ENCODE measurements around the gene BRD7. TPM values are rescaled to one million over a fixed set of nuclear protein-coding genes. Genes with fewer than 3 reads are reported as not detected.

BRD7 gene
- total and polyA plus RNA-seq, 10 donors = 39.2 to 69.7 (median 53.4) TPM

DNA sequence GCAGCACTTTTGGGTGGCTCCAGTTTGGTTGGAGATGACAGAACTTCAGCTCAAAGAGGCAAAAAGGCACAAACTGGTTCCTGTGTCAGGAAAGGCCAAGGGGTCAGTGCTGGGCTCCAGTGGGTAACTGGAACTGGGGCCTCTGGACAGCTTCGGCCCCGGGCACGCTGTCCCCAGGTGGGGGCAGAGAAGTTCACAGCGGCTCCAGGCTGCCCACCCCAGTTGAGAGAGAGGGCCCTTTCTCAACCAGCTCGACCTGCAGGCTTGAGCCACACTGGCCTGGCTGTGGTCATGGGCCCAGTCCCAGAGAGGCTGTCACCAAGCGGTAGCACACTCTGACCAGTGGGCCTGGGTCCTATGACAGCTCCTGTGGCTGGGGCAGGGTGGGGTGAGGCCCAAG lies 77.9 kb downstream of the BRD7 start:
- TF ChIP-seq, protein P1, sequence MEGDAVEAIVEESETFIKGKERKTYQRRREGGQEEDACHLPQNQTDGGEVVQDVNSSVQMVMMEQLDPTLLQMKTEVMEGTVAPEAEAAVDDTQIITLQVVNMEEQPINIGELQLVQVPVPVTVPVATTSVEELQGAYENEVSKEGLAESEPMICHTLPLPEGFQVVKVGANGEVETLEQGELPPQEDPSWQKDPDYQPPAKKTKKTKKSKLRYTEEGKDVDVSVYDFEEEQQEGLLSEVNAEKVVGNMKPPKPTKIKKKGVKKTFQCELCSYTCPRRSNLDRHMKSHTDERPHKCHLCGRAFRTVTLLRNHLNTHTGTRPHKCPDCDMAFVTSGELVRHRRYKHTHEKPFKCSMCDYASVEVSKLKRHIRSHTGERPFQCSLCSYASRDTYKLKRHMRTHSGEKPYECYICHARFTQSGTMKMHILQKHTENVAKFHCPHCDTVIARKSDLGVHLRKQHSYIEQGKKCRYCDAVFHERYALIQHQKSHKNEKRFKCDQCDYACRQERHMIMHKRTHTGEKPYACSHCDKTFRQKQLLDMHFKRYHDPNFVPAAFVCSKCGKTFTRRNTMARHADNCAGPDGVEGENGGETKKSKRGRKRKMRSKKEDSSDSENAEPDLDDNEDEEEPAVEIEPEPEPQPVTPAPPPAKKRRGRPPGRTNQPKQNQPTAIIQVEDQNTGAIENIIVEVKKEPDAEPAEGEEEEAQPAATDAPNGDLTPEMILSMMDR (IDR thresholded peaks at IDR 0.05 in 8 of 11, conservative IDR thresholded peaks at IDR 0.05 in 3 of 11) = no peak
- WGBS, 5 donors = 86 to 100% (median 93%) methylated on average over 1 to 6 of the region's 6 CpGs
- Histone ChIP-seq H3K36me3 (peaks cover 0 to 97% (median 76%) of the 10 kb centered on the region in 6 donors), H3K4me3 (no peak overlapping the region), H3K4me1 (peaks cover 0 to 36% (median under 1%) of the 10 kb centered on the region in 6 donors), H3K27ac (no peak overlapping the region), H3K9me3 (peaks cover 0 to 7% (median 0%) of the 10 kb centered on the region in 8 donors), H3K27me3 (replicated peaks in 1 of 7) (no peaks in the 10 kb centered on the region)
- no peak for DNase-seq
- intact Hi-C loops (cut with DNase I; ENCODE audit: low total_unique reads) = no loop called here

DNA sequence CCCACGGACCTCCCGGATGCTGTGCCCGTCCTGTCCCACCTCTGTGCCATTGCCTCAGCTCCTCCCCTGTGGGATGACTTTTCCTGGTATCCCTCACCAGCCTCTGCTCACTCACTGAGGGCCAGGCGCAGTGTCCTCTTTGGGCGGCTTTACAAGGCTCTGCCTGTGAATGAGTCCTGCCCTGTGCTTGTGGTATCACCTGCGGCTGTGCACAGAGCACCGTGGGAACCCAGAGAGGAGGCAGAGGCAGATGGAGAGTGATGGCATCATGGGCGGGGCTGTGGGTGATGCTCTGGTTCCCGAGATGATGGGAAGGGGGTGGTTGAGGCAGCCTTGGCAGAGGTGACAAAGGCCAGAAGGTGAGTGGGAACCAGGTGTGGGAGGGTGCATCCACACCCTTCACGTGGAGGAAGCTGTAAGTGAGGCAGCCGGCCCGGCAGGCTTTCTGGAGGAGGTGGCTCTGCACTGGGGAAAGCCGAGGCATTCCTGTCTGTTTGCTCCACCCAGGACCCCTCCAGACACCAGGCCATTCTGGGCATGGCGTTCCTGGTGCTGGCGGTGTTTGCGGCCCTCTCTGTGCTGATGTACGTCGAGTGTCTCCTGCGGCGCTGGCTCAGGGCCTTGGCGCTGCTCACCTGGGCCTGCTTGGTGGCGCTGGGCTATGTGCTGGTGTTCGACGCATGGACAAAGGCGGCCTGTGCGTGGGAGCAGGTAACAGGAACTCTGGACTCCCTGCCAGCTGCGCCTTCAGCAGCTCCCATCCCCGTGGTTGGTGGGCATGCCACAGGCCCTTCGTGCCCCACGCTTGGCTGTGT lies 78.6 kb downstream of the BRD7 start:
- no peak for DNase-seq

GRCh38 chr16:50288920-50289319 lies 79.9 kb downstream of the BRD7 start:
- DNase-seq = no peak

More for the DNA sequence above, 78.6 kb downstream of the BRD7 start:
- peaks cover 0 to 43% (median 7%) of the 10 kb centered on the region in 6 donors for H3K4me1 ChIP-seq
- intact Hi-C loops (cut with DNase I; ENCODE audit: low total_unique reads) = no loop called here
- no peak overlapping the region for H3K27ac ChIP-seq
- H3K4me3 ChIP-seq = no peak overlapping the region
- peaks cover 0 to 7% (median 0%) of the 10 kb centered on the region in 8 donors for H3K9me3 ChIP-seq
- TF ChIP-seq, protein P1 (IDR thresholded peaks at IDR 0.05 in 8 of 11, conservative IDR thresholded peaks at IDR 0.05 in 3 of 11) = no peak
- TF ChIP-seq POLR2A (IDR thresholded peaks at IDR 0.05) (no peak), POLR2AphosphoS5 (IDR thresholded peaks at IDR 0.05) (peak in 2 of 3 donors; percentile 14 to 19)
- peaks cover 0 to 90% (median 74%) of the 10 kb centered on the region in 6 donors for H3K36me3 ChIP-seq
- 90 to 95% (median 93%) methylated on average over 19 to 30 of the region's 30 CpGs for WGBS, 5 donors
- H3K27me3 ChIP-seq (replicated peaks in 1 of 7) = no peaks in the 10 kb centered on the region

More at GRCh38 chr16:50288920-50289319, 79.9 kb downstream of the BRD7 start:
- intact Hi-C loops (cut with DNase I; ENCODE audit: low total_unique reads) = no loop called here
- Histone ChIP-seq H3K27me3 (replicated peaks in 1 of 7) (no peaks in the 10 kb centered on the region), H3K9me3 (peaks cover 0 to 7% (median 0%) of the 10 kb centered on the region in 8 donors), H3K4me3 (no peak overlapping the region), H3K36me3 (peaks cover 0 to 78% (median 61%) of the 10 kb centered on the region in 6 donors), H3K4me1 (peaks cover under 1 to 55% (median 19%) of the 10 kb centered on the region in 6 donors), H3K27ac (no peak overlapping the region)
- WGBS, 5 donors = 82 to 91% (median 84%) methylated on average over 3 of the region's 3 CpGs
- TF ChIP-seq POLR2A (IDR thresholded peaks at IDR 0.05) (no peak), POLR2AphosphoS5 (IDR thresholded peaks at IDR 0.05) (no peak)
- TF ChIP-seq, protein P1 (IDR thresholded peaks at IDR 0.05 in 8 of 11, conservative IDR thresholded peaks at IDR 0.05 in 3 of 11) = no peak
